ENCODE results near the gene SIAH3.

The SIAH3 gene

GRCh38 chr13:45837111-45837510 is 14.4 kb downstream of the SIAH3 start:
- no peak for TF ChIP-seq CTCF (IDR thresholded peaks at IDR 0.05; ENCODE audit: low read depth, low read length, missing control alignments)
- no peak overlapping the region for H3K4me3 ChIP-seq (replicated peaks; ENCODE audit: low read depth, low read length)
- DNase-seq (ENCODE audit: extremely low read depth, low read depth) = no peak

GRCh38 chr13:45834411-45834994 is 17.1 kb downstream of the SIAH3 start:
- DNase-seq (ENCODE audit: extremely low read depth, low read depth) = no peak
- TF ChIP-seq CTCF (IDR thresholded peaks at IDR 0.05; ENCODE audit: low read depth, low read length, missing control alignments) = no peak
- no peak overlapping the region for H3K4me3 ChIP-seq (replicated peaks; ENCODE audit: low read depth, low read length)

GRCh38 chr13:45833663-45834375 is 17.7 kb downstream of the SIAH3 start:
- H3K4me3 ChIP-seq (replicated peaks; ENCODE audit: low read depth, low read length) = no peak overlapping the region
- no peak for DNase-seq (ENCODE audit: extremely low read depth, low read depth)
- no peak for TF ChIP-seq CTCF (IDR thresholded peaks at IDR 0.05; ENCODE audit: low read depth, low read length, missing control alignments)

GRCh38 chr13:45833242-45833641 is 18.3 kb downstream of the SIAH3 start:
- no peak for TF ChIP-seq CTCF (IDR thresholded peaks at IDR 0.05; ENCODE audit: low read depth, low read length, missing control alignments)
- no peak for DNase-seq (ENCODE audit: extremely low read depth, low read depth)
- H3K4me3 ChIP-seq (replicated peaks; ENCODE audit: low read depth, low read length) = no peak overlapping the region

- no peak overlapping the region for H3K4me3 ChIP-seq (replicated peaks; ENCODE audit: low read depth, low read length)
- TF ChIP-seq CTCF (IDR thresholded peaks at IDR 0.05; ENCODE audit: low read depth, low read length, missing control alignments) = no peak
- DNase-seq (ENCODE audit: extremely low read depth, low read depth) = no peak
These were observed 19.7 kb downstream of the SIAH3 start for GRCh38 chr13:45831851-45832250.

GRCh38 chr13:45830121-45830520 is 21.4 kb downstream of the SIAH3 start:
- no peak for DNase-seq (ENCODE audit: extremely low read depth, low read depth)
- no peak for TF ChIP-seq CTCF (IDR thresholded peaks at IDR 0.05; ENCODE audit: low read depth, low read length, missing control alignments)
- no peak overlapping the region for H3K4me3 ChIP-seq (replicated peaks; ENCODE audit: low read depth, low read length)
